Mesendoderm (in vitro differentiated cells): ENCODE results near the gene TRIM40.

Experiments
- DNase-seq: peaks from one replicate; pipeline ENCODE4 v3.0.0; 2013
- H2AK5ac ChIP-seq: 2 replicates; pipeline ENCODE4 v1.6.1; 2013; ENCODE audit warnings: low read length, inconsistent platforms
- H2BK120ac ChIP-seq: 2 replicates; pipeline ENCODE4 v1.6.1; 2013; ENCODE audit warnings: low read depth, mild to moderate bottlenecking, low read length, moderate library complexity, mixed read lengths
- H2BK15ac ChIP-seq: replicated peaks from 2 replicates; pipeline ENCODE4 v1.6.1; 2013; ENCODE audit warnings: low read depth, mild to moderate bottlenecking, moderate library complexity
- H2BK5ac ChIP-seq: 2 replicates; pipeline ENCODE4 v1.6.1; 2013; ENCODE audit warnings: low read length, inconsistent platforms
- H3K18ac ChIP-seq: 2 replicates; pipeline ENCODE4 v1.6.1; 2013; ENCODE audit warnings: mild to moderate bottlenecking, low read length, mixed read lengths
- H3K23ac ChIP-seq: one replicate; pipeline ENCODE4 v1.6.1; 2013; ENCODE audit warnings: low read length
- H3K27ac ChIP-seq: 2 replicates; pipeline ENCODE4 v1.5.1; 2013; ENCODE audit warnings: low read depth, mild to moderate bottlenecking, inconsistent platforms, low read length, moderate library complexity
- H3K27me3 ChIP-seq: 2 replicates; pipeline ENCODE4 v1.6.1; 2013; ENCODE audit warnings: low read length, control low read depth, mild to moderate bottlenecking, inconsistent platforms; ENCODE audit not compliant: insufficient read depth, poor library complexity
- H3K36me3 ChIP-seq: 2 replicates; pipeline ENCODE4 v1.6.1; 2013; ENCODE audit warnings: low read length, inconsistent platforms; ENCODE audit not compliant: control insufficient read depth, insufficient read depth
- H3K4ac ChIP-seq: one replicate; pipeline ENCODE4 v1.6.1; 2013; ENCODE audit warnings: low read depth, mild to moderate bottlenecking, low read length, moderate library complexity
- H3K4me1 ChIP-seq: 2 replicates; pipeline ENCODE4 v1.6.1; 2013; ENCODE audit warnings: low read depth, low read length, inconsistent platforms; ENCODE audit not compliant: control insufficient read depth
- H3K4me2 ChIP-seq: 2 replicates; pipeline ENCODE4 v1.6.1; 2013; ENCODE audit warnings: low read length
- H3K4me3 ChIP-seq: 2 replicates; pipeline ENCODE4 v1.5.1; 2013; ENCODE audit warnings: mild to moderate bottlenecking, low read length
- H3K56ac ChIP-seq: one replicate; pipeline ENCODE4 v1.6.1; 2013; ENCODE audit warnings: low read length
- H3K79me1 ChIP-seq: 2 replicates; pipeline ENCODE4 v1.6.1; 2013; ENCODE audit warnings: low read length, inconsistent platforms
- H3K79me2 ChIP-seq: 2 replicates; pipeline ENCODE4 v1.6.1; 2013; ENCODE audit warnings: mild to moderate bottlenecking, low read length; ENCODE audit not compliant: control insufficient read depth, insufficient read depth
- H3K9ac ChIP-seq: 2 replicates; pipeline ENCODE4 v1.6.1; 2013; ENCODE audit warnings: low read length, inconsistent platforms
- H4K5ac ChIP-seq: one replicate; pipeline ENCODE4 v1.6.1; 2013; ENCODE audit warnings: low read length
- H4K8ac ChIP-seq: one replicate; pipeline ENCODE4 v1.6.1; 2013; ENCODE audit warnings: low read depth, mild to moderate bottlenecking, control low read depth, low read length, moderate library complexity
- WGBS: extraction: QIAGEN DNeasy Blood & Tissue Kit; methylation state at CpG from one replicate; pipeline ENCODE4 v1.1.7; 2013; ENCODE audit warnings: low lambda C conversion rate, missing lambda C conversion rate; ENCODE audit not compliant: insufficient coverage; ENCODE audit errors: extremely low coverage; 5-methylcytosine and 5-hydroxymethylcytosine counted together

The TRIM40 gene

GRCh38 chr6:30154061-30154460 lies 18.1 kb downstream of the TRIM40 start:
- H3K18ac ChIP-seq: no peak overlapping the region
- WGBS: no CpG with 5 or more reads among the region's 17 CpGs

GRCh38 chr6:30154709-30155519 lies 19.0 kb downstream of the TRIM40 start:
- H2AK5ac ChIP-seq: no peak overlapping the region
- WGBS: no CpG with 5 or more reads among the region's 12 CpGs
- H3K27me3 ChIP-seq: no peaks in the 10 kb centered on the region
- H3K27ac ChIP-seq: no peak overlapping the region
- DNase-seq: no peak
- H3K9ac ChIP-seq: no peak overlapping the region
- no peak overlapping the region for H3K56ac ChIP-seq
- no peaks in the 10 kb centered on the region for H3K4me1 ChIP-seq
- no peaks in the 10 kb centered on the region for H3K79me1 ChIP-seq
- H3K18ac ChIP-seq: no peak overlapping the region
- no peak overlapping the region for H3K4me3 ChIP-seq
- H4K5ac ChIP-seq: no peak overlapping the region
- no peak overlapping the region for H4K8ac ChIP-seq
- no peak overlapping the region for H2BK5ac ChIP-seq
- H3K36me3 ChIP-seq: no peaks in the 10 kb centered on the region
- H3K79me2 ChIP-seq: no peaks in the 10 kb centered on the region
- H3K23ac ChIP-seq: no peak overlapping the region
- H2BK120ac ChIP-seq: no peak overlapping the region
- H3K4me2 ChIP-seq: no peak overlapping the region
- H2BK15ac ChIP-seq: no peak overlapping the region
- no peak overlapping the region for H3K4ac ChIP-seq

More at GRCh38 chr6:30154061-30154460, 18.1 kb downstream of the TRIM40 start:
- Histone ChIP-seq H3K27me3 (no peaks in the 10 kb centered on the region), H3K4me2 (no peak overlapping the region), H3K9ac (no peak overlapping the region), H3K4ac (no peak overlapping the region), H3K79me1 (no peaks in the 10 kb centered on the region), H4K5ac (no peak overlapping the region), H2BK15ac (no peak overlapping the region), H3K36me3 (no peaks in the 10 kb centered on the region), H2BK5ac (no peak overlapping the region), H3K79me2 (no peaks in the 10 kb centered on the region), H4K8ac (no peak overlapping the region), H3K56ac (no peak overlapping the region), H3K23ac (no peak overlapping the region), H2AK5ac (no peak overlapping the region), H3K4me1 (no peaks in the 10 kb centered on the region), H3K27ac (no peak overlapping the region), H3K4me3 (no peak overlapping the region), H2BK120ac (no peak overlapping the region)
- DNase-seq: no peak

GRCh38 chr6:30155520-30156261 lies 19.8 kb downstream of the TRIM40 start:
- Histone ChIP-seq H3K4me3 (no peak overlapping the region), H3K4ac (no peak overlapping the region), H4K5ac (no peak overlapping the region), H3K79me1 (no peaks in the 10 kb centered on the region), H2BK5ac (no peak overlapping the region), H2BK15ac (no peak overlapping the region), H3K18ac (no peak overlapping the region), H4K8ac (no peak overlapping the region), H3K4me1 (no peaks in the 10 kb centered on the region), H3K9ac (no peak overlapping the region), H3K4me2 (no peak overlapping the region), H3K56ac (no peak overlapping the region), H2BK120ac (no peak overlapping the region), H3K23ac (no peak overlapping the region), H3K27ac (no peak overlapping the region), H3K36me3 (no peaks in the 10 kb centered on the region), H2AK5ac (no peak overlapping the region), H3K79me2 (no peaks in the 10 kb centered on the region), H3K27me3 (no peaks in the 10 kb centered on the region)
- no CpG with 5 or more reads among the region's 2 CpGs for WGBS
- no peak for DNase-seq

DNA sequence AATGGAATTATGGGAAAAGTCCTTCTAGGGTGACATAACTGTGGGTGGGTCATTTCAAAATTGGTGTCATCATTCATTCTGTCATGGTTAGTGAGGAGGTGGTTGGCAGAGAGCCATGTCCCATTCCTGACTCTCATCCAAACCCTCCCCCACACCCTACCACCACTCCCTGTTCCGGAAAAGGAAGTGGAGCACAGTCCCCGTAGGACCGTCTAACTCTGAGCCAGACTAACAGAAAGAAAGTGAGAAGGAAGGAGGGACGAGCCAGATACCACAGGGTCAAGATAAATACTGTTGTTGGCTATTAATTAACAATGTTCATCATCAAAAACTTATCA lies 20.3 kb downstream of the TRIM40 start:
- H3K23ac ChIP-seq: no peak overlapping the region
- H3K27ac ChIP-seq: no peak overlapping the region
- no peaks in the 10 kb centered on the region for H3K36me3 ChIP-seq
- no peak overlapping the region for H4K8ac ChIP-seq
- no peaks in the 10 kb centered on the region for H3K79me2 ChIP-seq
- H4K5ac ChIP-seq: no peak overlapping the region
- H3K4me2 ChIP-seq: no peak overlapping the region
- H3K27me3 ChIP-seq: no peaks in the 10 kb centered on the region
- no peak overlapping the region for H3K56ac ChIP-seq
- H3K9ac ChIP-seq: no peak overlapping the region
- no peak overlapping the region for H2BK5ac ChIP-seq
- H2AK5ac ChIP-seq: no peak overlapping the region
- no peaks in the 10 kb centered on the region for H3K79me1 ChIP-seq
- H3K4ac ChIP-seq: no peak overlapping the region
- no peaks in the 10 kb centered on the region for H3K4me1 ChIP-seq
- no peak overlapping the region for H2BK120ac ChIP-seq
- no CpG with 5 or more reads among the region's 4 CpGs for WGBS
- no peak for DNase-seq
- H3K18ac ChIP-seq: no peak overlapping the region
- no peak overlapping the region for H2BK15ac ChIP-seq
- no peak overlapping the region for H3K4me3 ChIP-seq

GRCh38 chr6:30156774-30157173 lies 20.8 kb downstream of the TRIM40 start:
- Histone ChIP-seq H2AK5ac (no peak overlapping the region), H3K79me1 (no peaks in the 10 kb centered on the region), H3K36me3 (no peaks in the 10 kb centered on the region), H3K4me1 (no peaks in the 10 kb centered on the region), H2BK120ac (no peak overlapping the region), H4K5ac (no peak overlapping the region), H3K79me2 (no peaks in the 10 kb centered on the region), H3K27me3 (no peaks in the 10 kb centered on the region), H3K18ac (no peak overlapping the region), H3K4me3 (no peak overlapping the region), H3K56ac (no peak overlapping the region), H2BK5ac (no peak overlapping the region), H3K23ac (no peak overlapping the region), H4K8ac (no peak overlapping the region), H3K4ac (no peak overlapping the region), H2BK15ac (no peak overlapping the region), H3K4me2 (no peak overlapping the region), H3K27ac (no peak overlapping the region), H3K9ac (no peak overlapping the region)
- WGBS: no CpG with 5 or more reads among the region's 9 CpGs
- DNase-seq: no peak
